Brain microvascular endothelial cell (primary cell): ENCODE data around the gene PTPN21.
A peak's percentile ranks its signal among the peaks of the same experiment; 100 is the strongest.

Experiments used
- DNase-seq: peaks from one replicate; pipeline ENCODE4 v3.0.0-alpha.2; 2020
- H3K27ac ChIP-seq: fragments of 250-450 bp; sonication (Bioruptor Pico); 2 replicates; pipeline ENCODE4 v1.5.1; 2020; ENCODE audit warnings: mild to moderate bottlenecking, moderate library complexity
- H3K27me3 ChIP-seq: fragments of 250-450 bp; sonication (Bioruptor Pico); replicated peaks from 2 replicates; pipeline ENCODE4 v1.5.1; 2020; ENCODE audit warnings: mild to moderate bottlenecking
- H3K36me3 ChIP-seq: fragments of 250-450 bp; sonication (Bioruptor Pico); replicated peaks from 2 replicates; pipeline ENCODE4 v1.5.1; 2020; ENCODE audit warnings: mild to moderate bottlenecking
- H3K4me3 ChIP-seq: 2 replicates; pipeline ENCODE4 v1.5.1; 2011; ENCODE audit warnings: low read depth, mild to moderate bottlenecking, control low read depth, low read length, moderate library complexity
- in situ Hi-C: cut with HindIII; loops from 2 replicates; pipeline ENCODE4 v1.10.0; 2017; ENCODE audit warnings: low sequenced_read_pairs, low pct_ligation_motif_present
- TF ChIP-seq, protein P1 (sequence below): IDR thresholded peaks from 2 replicates; pipeline ENCODE4 v1.5.1; 2011; ENCODE audit warnings: low read depth, mild to moderate bottlenecking, moderate library complexity, low read length, control low read depth, inconsistent platforms; ENCODE audit errors: missing control alignments

The PTPN21 gene

DNA sequence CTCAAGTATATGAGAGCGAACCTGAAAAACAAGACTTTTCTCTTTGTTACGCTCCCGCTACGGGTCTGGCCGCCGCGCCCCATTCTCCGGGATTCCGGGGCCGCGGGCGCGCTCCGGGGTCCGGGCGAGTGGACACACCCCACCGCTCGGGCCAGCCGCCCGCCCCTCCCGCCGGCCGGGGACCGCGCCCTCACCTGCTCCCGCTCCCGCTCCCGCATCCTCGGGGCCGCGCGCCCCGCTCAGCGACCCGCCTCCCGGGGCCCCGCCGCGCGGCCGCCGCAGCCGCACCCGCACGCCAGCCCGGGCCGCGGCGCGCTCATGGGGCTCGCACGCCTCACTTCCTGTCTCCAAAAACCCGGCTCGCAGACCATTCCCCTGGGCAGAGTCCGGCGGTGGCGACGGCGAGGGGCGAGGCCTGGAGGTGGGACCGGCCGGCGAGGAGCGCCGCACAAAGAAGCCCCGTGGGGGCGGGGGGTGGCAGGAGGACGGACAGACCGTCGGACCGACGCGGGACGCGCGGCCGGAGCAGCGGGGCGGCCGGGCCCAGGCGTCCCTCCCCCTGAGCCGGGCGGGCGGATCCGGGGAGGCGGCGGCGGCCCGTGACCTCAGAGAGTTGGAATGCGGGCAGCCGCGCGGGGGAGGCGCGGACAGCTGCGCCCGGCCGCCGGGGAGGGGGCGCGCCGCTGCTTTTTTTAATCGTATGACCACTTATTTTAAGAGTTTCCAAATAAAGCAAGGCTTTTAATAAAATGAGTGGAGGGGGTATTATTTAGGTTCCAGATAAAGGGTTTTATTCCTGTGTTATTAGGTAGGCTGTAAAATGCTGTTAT, at the start of gene PTPN21:
TSS of gene PTPN21 (minus strand) at position 551 of the 830 bp plus-strand sequence. CDS start 4,590 bp downstream, outside the sequence.
- H3K27me3 ChIP-seq, result no peaks in the 10 kb centered on the region
- peak; percentile 42 for DNase-seq
- in situ Hi-C loops, result no loop called here
- peak within 1 kb of the TSS; percentile 78 for H3K4me3 ChIP-seq
- peaks cover 7% of the 10 kb centered on the region for H3K36me3 ChIP-seq
- H3K27ac ChIP-seq, result peak within 1 kb of the TSS; percentile 64
- TF ChIP-seq, protein P1, sequence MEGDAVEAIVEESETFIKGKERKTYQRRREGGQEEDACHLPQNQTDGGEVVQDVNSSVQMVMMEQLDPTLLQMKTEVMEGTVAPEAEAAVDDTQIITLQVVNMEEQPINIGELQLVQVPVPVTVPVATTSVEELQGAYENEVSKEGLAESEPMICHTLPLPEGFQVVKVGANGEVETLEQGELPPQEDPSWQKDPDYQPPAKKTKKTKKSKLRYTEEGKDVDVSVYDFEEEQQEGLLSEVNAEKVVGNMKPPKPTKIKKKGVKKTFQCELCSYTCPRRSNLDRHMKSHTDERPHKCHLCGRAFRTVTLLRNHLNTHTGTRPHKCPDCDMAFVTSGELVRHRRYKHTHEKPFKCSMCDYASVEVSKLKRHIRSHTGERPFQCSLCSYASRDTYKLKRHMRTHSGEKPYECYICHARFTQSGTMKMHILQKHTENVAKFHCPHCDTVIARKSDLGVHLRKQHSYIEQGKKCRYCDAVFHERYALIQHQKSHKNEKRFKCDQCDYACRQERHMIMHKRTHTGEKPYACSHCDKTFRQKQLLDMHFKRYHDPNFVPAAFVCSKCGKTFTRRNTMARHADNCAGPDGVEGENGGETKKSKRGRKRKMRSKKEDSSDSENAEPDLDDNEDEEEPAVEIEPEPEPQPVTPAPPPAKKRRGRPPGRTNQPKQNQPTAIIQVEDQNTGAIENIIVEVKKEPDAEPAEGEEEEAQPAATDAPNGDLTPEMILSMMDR, result no peak

DNA sequence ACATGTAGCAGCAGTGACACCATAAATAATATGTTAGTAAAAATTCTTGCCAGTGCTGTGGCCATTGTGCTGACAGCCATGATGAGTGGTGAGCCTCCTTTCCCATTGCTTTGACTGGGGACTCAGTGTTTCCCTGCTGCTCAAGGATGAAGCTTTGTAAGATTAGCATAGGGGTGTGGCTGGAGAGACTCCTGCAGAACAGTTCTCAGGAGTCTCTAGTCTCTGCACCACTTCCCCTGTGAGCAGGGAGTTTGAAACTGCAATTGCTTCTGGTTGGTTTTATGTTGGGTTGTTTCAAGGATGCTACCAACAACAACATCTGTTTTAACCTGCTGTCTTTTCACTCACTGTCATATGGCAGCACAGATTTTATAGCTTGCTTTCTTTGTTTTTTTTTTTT, 49.4 kb upstream of the PTPN21 start:
- TF ChIP-seq, protein P1, result no peak
- Histone ChIP-seq H3K27ac (no peak overlapping the region), H3K27me3 (no peaks in the 10 kb centered on the region), H3K36me3 (peaks cover 48% of the 10 kb centered on the region), H3K4me3 (no peak overlapping the region)
- DNase-seq, result no peak
- in situ Hi-C loops, result no loop called here

DNA sequence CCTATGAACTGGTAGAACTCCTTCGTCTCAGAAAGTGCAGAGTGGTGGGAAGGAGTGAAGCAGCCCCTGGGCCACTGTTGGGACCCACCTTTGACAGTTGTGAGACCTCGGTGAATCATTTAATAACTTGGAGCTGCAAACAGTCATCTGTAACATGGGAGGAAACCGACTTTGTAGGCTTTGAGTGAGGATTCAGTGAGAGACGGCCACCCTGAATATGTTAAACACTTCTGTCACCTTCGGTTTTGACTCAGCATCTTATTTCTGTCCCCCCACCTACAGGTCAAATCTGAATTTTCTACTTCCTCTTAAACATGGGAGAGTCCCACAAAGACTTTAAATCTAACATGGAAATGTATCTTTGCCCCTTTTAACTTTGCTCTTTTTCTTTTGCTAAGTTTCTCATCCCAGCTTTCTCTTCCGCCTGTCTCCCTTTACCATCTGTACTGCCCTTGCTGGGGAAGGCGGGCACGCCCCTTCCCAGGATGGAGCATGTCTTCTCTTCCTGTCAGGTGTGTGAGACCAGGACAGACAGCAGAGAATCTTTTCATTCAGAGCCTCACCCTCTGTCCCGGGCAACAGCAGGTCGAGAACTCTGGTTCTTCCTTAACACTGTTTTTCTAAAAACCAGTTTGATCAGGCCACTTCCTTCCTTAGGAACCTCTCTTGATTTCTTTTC, 45.1 kb upstream of the PTPN21 start:
- H3K27me3 ChIP-seq, result no peaks in the 10 kb centered on the region
- peaks cover 53% of the 10 kb centered on the region for H3K36me3 ChIP-seq
- DNase-seq, result no peak
- TF ChIP-seq, protein P1, result no peak
- H3K27ac ChIP-seq, result no peak overlapping the region
- in situ Hi-C loops, result no loop called here
- no peak overlapping the region for H3K4me3 ChIP-seq

DNA sequence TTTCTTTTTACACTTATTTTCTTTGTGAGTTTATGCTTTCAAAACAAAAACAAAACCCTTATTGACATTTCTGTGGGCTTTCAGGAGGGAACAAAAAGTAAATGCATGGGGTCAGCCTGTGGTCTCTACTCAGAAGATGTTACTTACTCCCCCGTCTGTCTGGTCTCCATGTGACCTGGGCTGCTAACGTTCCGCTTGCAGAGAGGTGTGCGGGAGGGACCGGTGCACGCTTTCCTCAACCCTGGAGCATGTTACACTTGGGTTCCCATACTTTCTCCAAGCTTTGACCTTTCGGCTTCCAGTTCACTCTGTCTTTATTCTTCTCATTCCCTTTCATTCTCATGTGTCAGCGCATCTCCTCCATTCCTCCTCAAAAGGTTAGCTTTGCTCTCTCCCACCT, 44.5 kb upstream of the PTPN21 start:
- in situ Hi-C loops, result no loop called here
- Histone ChIP-seq H3K4me3 (no peak overlapping the region), H3K27me3 (no peaks in the 10 kb centered on the region), H3K27ac (no peak overlapping the region), H3K36me3 (peaks cover 57% of the 10 kb centered on the region)
- DNase-seq, result no peak
- TF ChIP-seq, protein P1, result no peak

DNA sequence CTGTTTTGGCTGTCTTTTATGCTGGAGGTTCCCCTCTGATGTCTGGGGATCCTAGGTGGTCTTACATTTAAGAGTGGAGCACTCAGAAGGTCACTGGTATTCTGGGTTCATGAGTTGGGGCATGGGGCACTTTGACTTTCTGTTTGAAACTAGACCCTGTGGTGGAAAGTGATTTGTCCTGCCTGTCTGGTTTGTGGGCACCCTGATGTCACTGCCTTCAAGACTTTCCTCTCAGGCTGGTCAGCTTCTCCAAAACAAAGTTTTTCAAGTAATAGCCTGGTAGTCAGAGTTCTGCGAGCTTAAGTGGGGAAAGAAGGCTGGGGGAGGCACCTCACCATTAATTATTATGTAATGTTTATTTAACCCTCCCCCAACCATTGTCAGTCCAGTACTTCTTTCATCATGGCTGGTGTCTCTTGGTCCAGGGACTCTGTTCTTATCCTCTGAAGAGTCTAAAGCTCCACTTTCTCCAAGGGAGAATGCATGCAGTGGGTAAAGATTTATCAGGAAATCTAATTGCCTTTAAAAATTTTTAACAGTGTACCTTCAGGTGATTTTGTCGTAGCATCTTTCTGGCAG, 43.4 kb upstream of the PTPN21 start:
- TF ChIP-seq, protein P1, result no peak
- no peaks in the 10 kb centered on the region for H3K27me3 ChIP-seq
- no peak overlapping the region for H3K27ac ChIP-seq
- in situ Hi-C loops, result no loop called here
- DNase-seq, result no peak
- no peak overlapping the region for H3K4me3 ChIP-seq
- H3K36me3 ChIP-seq, result peaks cover 52% of the 10 kb centered on the region
